ENCODE results near the gene HIGD1B. TPM values are rescaled to one million over a fixed set of nuclear protein-coding genes. Genes with fewer than 3 reads are reported as not detected.

HIGD1B gene
- total and polyA plus RNA-seq, 4 donors = 3.0 to 25.4 (median 18.0) TPM

- WGBS, 2 donors = 63 to 71% methylated on average over 1 of the region's 1 CpG
- Histone ChIP-seq H3K36me3 (ENCODE audit: control insufficient read depth in 4 of 4, insufficient read depth in 4 of 4, low read length in 4 of 4) (no peaks in the 10 kb centered on the region), H3K27ac (ENCODE audit: low read depth in 1 of 2, low read length in 1 of 2) (no peak overlapping the region), H3K4me3 (no peak overlapping the region), H3K27me3 (ENCODE audit: control insufficient read depth in 3 of 3, insufficient read depth in 3 of 3, low read length in 2 of 3) (no peaks in the 10 kb centered on the region), H3K4me1 (ENCODE audit: control insufficient read depth in 5 of 5, insufficient read depth in 5 of 5, low read length in 5 of 5) (peaks cover 0 to 20% (median 5%) of the 10 kb centered on the region in 5 donors), H3K9ac (ENCODE audit: insufficient read depth in 1 of 2, low read length in 2 of 2) (peak overlapping the region in 1 of 2 donors; percentile 91), H3K9me3 (ENCODE audit: control insufficient read depth in 4 of 4, insufficient read depth in 3 of 4, low read length in 3 of 4) (no peaks in the 10 kb centered on the region)
- DNase-seq = no peak
- TF ChIP-seq CTCF (IDR thresholded peaks at IDR 0.05; ENCODE audit: control extremely low read depth, extremely low read depth) = no peak
- ATAC-seq (ENCODE audit: insufficient read depth, low FRiP score) = no peak
Observed at GRCh38 chr17:44827863-44828262, 19.8 kb upstream of the HIGD1B start.

GRCh38 chr17:44828919-44829522 lies 18.7 kb upstream of the HIGD1B start:
- Histone ChIP-seq H3K27ac (ENCODE audit: low read depth in 1 of 2, low read length in 1 of 2) (peak overlapping the region; percentile 9 to 99), H3K4me3 (peak overlapping the region; percentile 63), H3K36me3 (ENCODE audit: control insufficient read depth in 4 of 4, insufficient read depth in 4 of 4, low read length in 4 of 4) (no peaks in the 10 kb centered on the region), H3K9me3 (ENCODE audit: control insufficient read depth in 4 of 4, insufficient read depth in 3 of 4, low read length in 3 of 4) (no peaks in the 10 kb centered on the region), H3K27me3 (ENCODE audit: control insufficient read depth in 3 of 3, insufficient read depth in 3 of 3, low read length in 2 of 3) (no peaks in the 10 kb centered on the region), H3K9ac (ENCODE audit: insufficient read depth in 1 of 2, low read length in 2 of 2) (peak overlapping the region in 1 of 2 donors; percentile 91), H3K4me1 (ENCODE audit: control insufficient read depth in 5 of 5, insufficient read depth in 5 of 5, low read length in 5 of 5) (peaks cover 0 to 20% (median 4%) of the 10 kb centered on the region in 5 donors)
- no peak for TF ChIP-seq CTCF (IDR thresholded peaks at IDR 0.05; ENCODE audit: control extremely low read depth, extremely low read depth)
- WGBS, 2 donors = 5 to 6% methylated on average over 21 of the region's 21 CpGs
- DNase-seq (peak in 1 of 3 donors; percentile 54), ATAC-seq (ENCODE audit: insufficient read depth, low FRiP score) (no peak)

GRCh38 chr17:44829523-44830358 lies 17.9 kb upstream of the HIGD1B start, which contains the start of gene GJC1:
GJC1 (minus strand) TSS chr17:44830287; CDS start chr17:44805817, 24,470 bp downstream.
- Histone ChIP-seq H3K9me3 (ENCODE audit: control insufficient read depth in 4 of 4, insufficient read depth in 3 of 4, low read length in 3 of 4) (no peaks in the 10 kb centered on the region), H3K4me1 (ENCODE audit: control insufficient read depth in 5 of 5, insufficient read depth in 5 of 5, low read length in 5 of 5) (peaks cover 0 to 20% (median 4%) of the 10 kb centered on the region in 5 donors), H3K36me3 (ENCODE audit: control insufficient read depth in 4 of 4, insufficient read depth in 4 of 4, low read length in 4 of 4) (no peaks in the 10 kb centered on the region), H3K9ac (ENCODE audit: insufficient read depth in 1 of 2, low read length in 2 of 2) (peak within 1 kb of the TSS; percentile 37 to 91), H3K27ac (ENCODE audit: low read depth in 1 of 2, low read length in 1 of 2) (peak within 1 kb of the TSS; percentile 75 to 99), H3K4me3 (peak within 1 kb of the TSS; percentile 78), H3K27me3 (ENCODE audit: control insufficient read depth in 3 of 3, insufficient read depth in 3 of 3, low read length in 2 of 3) (no peaks in the 10 kb centered on the region)
- ATAC-seq (ENCODE audit: insufficient read depth, low FRiP score) (no peak), DNase-seq (peak; percentile 84 to 88 (median 85))
- 1% methylated on average over 92 to 123 of the region's 123 CpGs for WGBS, 2 donors
- no peak for TF ChIP-seq CTCF (IDR thresholded peaks at IDR 0.05; ENCODE audit: control extremely low read depth, extremely low read depth)

All from lung (tissue), 12 donors.